SK-N-SH (cell line): ENCODE data around the gene SLC34A3. TPM values are rescaled to one million over a fixed set of nuclear protein-coding genes. Genes with fewer than 3 reads are reported as not detected.
A peak's percentile ranks its signal among the peaks of the same experiment; 100 is the strongest.

Experiments
- CTCF ChIA-PET: fragments of 300-600, 350-600 bp; formaldehyde crosslinking; extraction: SDS; loops from one replicate; lab custom pipeline; 2021; lab: Yijun Ruan, JAX
- POLR2A ChIA-PET: fragments of 350-600 bp; sonication (Branson Sonifier 250); formaldehyde crosslinking; extraction: SDS; loops from one replicate; lab custom pipeline; 2020; ENCODE audit warnings: antibody characterized with exemption, inconsistent platforms; lab: Yijun Ruan, JAX
- DNase-seq: peaks from one replicate; pipeline ENCODE4 v3.0.0; 2012
- H2AFZ ChIP-seq: fragments of 200-600 bp; sonication (generic); 2 replicates; pipeline ENCODE4 v1.8.1; 2016; ENCODE audit warnings: antibody characterized with exemption, mild to moderate bottlenecking, low read depth
- H3F3A ChIP-seq: fragments of 200-600 bp; sonication (generic); replicated peaks from 2 replicates; pipeline ENCODE3; 2016; ENCODE audit warnings: antibody characterized with exemption, mild to moderate bottlenecking; ENCODE audit not compliant: insufficient read depth
- H3K27ac ChIP-seq, 2 experiments: fragments of 200-500 bp in 1 of 2; fragments of 200-600 bp in 1 of 2; sonication (Bioruptor generic) in 1 of 2; sonication (generic), shearing (Covaris generic) in 1 of 2; 2 replicates each; pipeline versions ENCODE4 v1.5.1 to v1.6.1; 2014 to 2016; ENCODE audit warnings: low read depth in 2 of 2, inconsistent platforms in 1 of 2, low read length in 1 of 2, mild to moderate bottlenecking in 1 of 2, mixed read lengths in 1 of 2
- H3K27me3 ChIP-seq: fragments of 200-600 bp; sonication (generic), shearing (Covaris generic); 2 replicates; pipeline ENCODE4 v1.6.1; 2016; ENCODE audit warnings: mixed run types; ENCODE audit not compliant: insufficient read depth
- H3K36me3 ChIP-seq, 2 experiments: fragments of 200-500 bp in 1 of 2; fragments of 200-600 bp in 1 of 2; sonication (Bioruptor generic) in 1 of 2; sonication (generic) in 1 of 2; replicated peaks in 1 of 2; 2 replicates each; pipeline versions ENCODE3 to v1.5.1; 2014 to 2016; ENCODE audit warnings: low read length in 1 of 2, mild to moderate bottlenecking in 1 of 2; ENCODE audit not compliant: insufficient read depth in 2 of 2, control insufficient read depth in 1 of 2
- H3K4me1 ChIP-seq, 2 experiments: fragments of 200-500 bp in 1 of 2; fragments of 200-600 bp in 1 of 2; sonication (Bioruptor generic) in 1 of 2; sonication (generic), shearing (Covaris generic) in 1 of 2; 2 replicates each; pipeline versions ENCODE4 v1.5.1 to v1.6.1; 2014 to 2016; ENCODE audit warnings: low read depth in 1 of 2, low read length in 1 of 2, mixed run types in 1 of 2; ENCODE audit not compliant: insufficient read depth in 2 of 2, control insufficient read depth in 1 of 2
- H3K4me2 ChIP-seq: fragments of 200-600 bp; sonication (generic), shearing (Covaris generic); 2 replicates; pipeline ENCODE4 v1.6.1; 2017; ENCODE audit warnings: mixed run types
- H3K4me3 ChIP-seq, 2 experiments: fragments of 200-500 bp in 1 of 2; fragments of 200-600 bp in 1 of 2; sonication (Bioruptor generic) in 1 of 2; sonication (generic), shearing (Covaris generic) in 1 of 2; 2 replicates each; pipeline versions ENCODE4 v1.5.1 to v1.8.1; 2014 to 2016; ENCODE audit warnings: low read depth in 2 of 2, inconsistent platforms in 1 of 2, low read length in 1 of 2, mild to moderate bottlenecking in 1 of 2, mixed read lengths in 1 of 2, moderate library complexity in 1 of 2
- H3K79me2 ChIP-seq: fragments of 200-600 bp; sonication (generic); 2 replicates; pipeline ENCODE4 v1.8.1; 2017; ENCODE audit warnings: mild to moderate bottlenecking; ENCODE audit not compliant: insufficient read depth
- H3K9ac ChIP-seq: fragments of 200-600 bp; sonication (generic); 2 replicates; pipeline ENCODE4 v1.6.1; 2017; ENCODE audit warnings: mixed run types
- H3K9me2 ChIP-seq: fragments of 200-600 bp; sonication (generic); 2 replicates; pipeline ENCODE4 v1.6.1; 2017; ENCODE audit warnings: mixed run types
- H3K9me3 ChIP-seq: fragments of 200-600 bp; sonication (generic); 2 replicates; pipeline ENCODE4 v1.6.1; 2017; ENCODE audit warnings: mixed run types, mild to moderate bottlenecking, moderate library complexity
- H4K20me1 ChIP-seq: fragments of 200-600 bp; sonication (generic); 2 replicates; pipeline ENCODE4 v1.6.1; 2017; ENCODE audit warnings: mild to moderate bottlenecking, mixed run types; ENCODE audit not compliant: insufficient read depth
- EP300 ChIP-seq, 2 experiments: IDR thresholded peaks; 2 replicates each; pipeline versions ENCODE4 v1.4.0 to v1.6.1; 2012; ENCODE audit warnings: borderline replicate concordance in 1 of 2, low read depth in 1 of 2, low read length in 1 of 2
- FOXM1 ChIP-seq: IDR thresholded peaks from 2 replicates; pipeline ENCODE4 v1.4.0; 2012; ENCODE audit warnings: low read depth, mild to moderate bottlenecking
- JUND ChIP-seq: IDR thresholded peaks from 2 replicates; pipeline ENCODE4 v1.4.0; 2012
- MXI1 ChIP-seq: IDR thresholded peaks from 2 replicates; pipeline ENCODE4 v1.6.1; 2012; ENCODE audit warnings: mild to moderate bottlenecking, low read depth, low read length, improper control_type of control experiment
- NRF1 ChIP-seq: IDR thresholded peaks from 2 replicates; pipeline ENCODE4 v1.6.1; 2012; ENCODE audit warnings: low read depth, mild to moderate bottlenecking, low read length
- RCOR1 ChIP-seq: fragments of 150-350 bp; IDR thresholded peaks from 2 replicates; pipeline ENCODE4 v1.6.1; 2017; ENCODE audit warnings: antibody characterized with exemption, low read length
- RFX5 ChIP-seq: IDR thresholded peaks from 2 replicates; pipeline ENCODE4 v1.6.1; 2012; ENCODE audit warnings: mild to moderate bottlenecking, improper control_type of control experiment, low read length
- SIN3A ChIP-seq: IDR thresholded peaks from 2 replicates; pipeline ENCODE4 v1.6.1; 2012; ENCODE audit warnings: low read depth, mild to moderate bottlenecking, low read length, moderate library complexity, borderline replicate concordance
- TEAD4 ChIP-seq: IDR thresholded peaks from 2 replicates; pipeline ENCODE4 v1.4.0; 2012; ENCODE audit warnings: mild to moderate bottlenecking, borderline replicate concordance; ENCODE audit not compliant: insufficient read depth
- WGBS: methylation state at CpG from one replicate; pipeline ENCODE4 v1.1.6; 2017; ENCODE audit warnings: low lambda C conversion rate; 5-methylcytosine and 5-hydroxymethylcytosine counted together
- polyA plus RNA-seq, 3 experiments: library from polyadenylated mRNA; depleted of rRNA; stranded (reverse); fragments of >200 nt; gene quantifications; 2 replicates each; pipeline ENCODE4 v1.2.3, GENCODE V29; 2012
- TF ChIP-seq, protein P1 (sequence below): IDR thresholded peaks from 2 replicates; pipeline ENCODE4 v1.4.0; 2012; ENCODE audit warnings: low read depth
- TF ChIP-seq, protein P2 (sequence below): IDR thresholded peaks from 2 replicates; pipeline ENCODE4 v1.4.0; 2012; ENCODE audit warnings: low read depth, borderline replicate concordance
- TF ChIP-seq, protein P3 (sequence below): IDR thresholded peaks from 2 replicates; pipeline ENCODE4 v1.4.0; 2012; ENCODE audit warnings: low read depth, borderline replicate concordance
- TF ChIP-seq, protein P4 (sequence below): fragments of 200-600 bp; sonication (generic); IDR thresholded peaks from 2 replicates; pipeline ENCODE4 v1.6.1; 2017; ENCODE audit warnings: antibody characterized with exemption, mild to moderate bottlenecking, moderate library complexity
- TF ChIP-seq, protein P5 (sequence below): fragments of 150-350 bp; IDR thresholded peaks from 2 replicates; pipeline ENCODE4 v1.6.1; 2017; ENCODE audit warnings: antibody characterized with exemption, low read length, low read depth, borderline replicate concordance
- TF ChIP-seq, protein P6 (sequence below): fragments of 150-350 bp; IDR thresholded peaks from 2 replicates; pipeline ENCODE4 v1.6.1; 2016; ENCODE audit warnings: mild to moderate bottlenecking, low read depth, low read length

SLC34A3 gene
- polyA plus RNA-seq, 1 of the 3 experiments (the other 2 are of a cell fraction): not detected

DNA sequence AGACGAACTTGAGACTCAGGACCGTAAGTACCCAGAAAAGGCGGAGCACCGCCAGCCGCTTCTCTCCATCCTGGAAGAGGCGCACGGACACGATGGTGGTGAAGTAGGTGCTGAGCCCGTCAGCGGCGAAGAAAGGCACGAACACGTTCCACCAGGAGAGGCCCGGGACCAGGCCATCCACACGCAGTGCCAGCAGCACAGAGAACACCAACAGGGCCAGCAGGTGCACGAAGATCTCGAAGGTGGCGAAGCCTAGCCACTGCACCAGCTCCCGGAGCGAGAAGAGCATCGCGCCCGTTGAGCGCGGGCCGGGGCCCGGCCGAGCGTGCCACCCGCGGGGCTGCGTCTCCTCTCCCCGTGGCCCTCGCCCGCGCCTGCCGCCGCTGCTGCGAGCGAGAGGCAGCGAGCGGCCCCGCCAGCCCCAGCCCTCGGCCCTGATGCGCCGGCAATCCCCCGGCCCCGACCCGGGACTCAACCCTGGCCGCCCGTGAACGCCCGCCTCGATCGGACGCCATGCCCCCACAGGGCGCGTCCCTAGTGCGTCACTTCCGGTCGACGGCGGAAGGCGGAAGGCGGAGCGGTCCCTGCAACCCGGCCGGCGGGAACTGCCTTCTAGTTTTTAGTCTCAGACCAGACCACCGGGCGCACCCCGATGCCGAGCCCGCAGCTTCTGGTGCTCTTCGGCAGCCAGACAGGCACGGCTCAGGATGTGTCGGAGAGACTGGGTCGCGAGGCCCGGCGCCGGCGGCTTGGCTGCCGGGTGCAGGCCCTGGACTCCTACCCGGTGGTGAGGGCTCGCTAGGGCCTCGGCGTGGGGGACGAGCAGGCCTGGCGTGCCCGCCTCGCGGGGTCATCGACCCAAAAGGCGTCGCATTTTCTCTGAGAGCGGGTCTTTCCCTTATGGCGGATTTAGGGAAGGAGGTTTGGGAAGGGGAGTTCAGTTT, 25.3 kb upstream of the SLC34A3 start, which contains the start of the genes NDOR1 and TMEM203 (continued):
- TF ChIP-seq TEAD4: no peak
- TF ChIP-seq FOXM1: no peak
- TF ChIP-seq, protein P1, sequence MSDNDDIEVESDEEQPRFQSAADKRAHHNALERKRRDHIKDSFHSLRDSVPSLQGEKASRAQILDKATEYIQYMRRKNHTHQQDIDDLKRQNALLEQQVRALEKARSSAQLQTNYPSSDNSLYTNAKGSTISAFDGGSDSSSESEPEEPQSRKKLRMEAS: peak; percentile 82
- TF ChIP-seq MXI1: peak; percentile 83; the same call in 1 of the 2 replicates
- TF ChIP-seq, protein P2, sequence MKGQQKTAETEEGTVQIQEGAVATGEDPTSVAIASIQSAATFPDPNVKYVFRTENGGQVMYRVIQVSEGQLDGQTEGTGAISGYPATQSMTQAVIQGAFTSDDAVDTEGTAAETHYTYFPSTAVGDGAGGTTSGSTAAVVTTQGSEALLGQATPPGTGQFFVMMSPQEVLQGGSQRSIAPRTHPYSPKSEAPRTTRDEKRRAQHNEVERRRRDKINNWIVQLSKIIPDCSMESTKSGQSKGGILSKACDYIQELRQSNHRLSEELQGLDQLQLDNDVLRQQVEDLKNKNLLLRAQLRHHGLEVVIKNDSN: no peak
- TF ChIP-seq, protein P3, sequence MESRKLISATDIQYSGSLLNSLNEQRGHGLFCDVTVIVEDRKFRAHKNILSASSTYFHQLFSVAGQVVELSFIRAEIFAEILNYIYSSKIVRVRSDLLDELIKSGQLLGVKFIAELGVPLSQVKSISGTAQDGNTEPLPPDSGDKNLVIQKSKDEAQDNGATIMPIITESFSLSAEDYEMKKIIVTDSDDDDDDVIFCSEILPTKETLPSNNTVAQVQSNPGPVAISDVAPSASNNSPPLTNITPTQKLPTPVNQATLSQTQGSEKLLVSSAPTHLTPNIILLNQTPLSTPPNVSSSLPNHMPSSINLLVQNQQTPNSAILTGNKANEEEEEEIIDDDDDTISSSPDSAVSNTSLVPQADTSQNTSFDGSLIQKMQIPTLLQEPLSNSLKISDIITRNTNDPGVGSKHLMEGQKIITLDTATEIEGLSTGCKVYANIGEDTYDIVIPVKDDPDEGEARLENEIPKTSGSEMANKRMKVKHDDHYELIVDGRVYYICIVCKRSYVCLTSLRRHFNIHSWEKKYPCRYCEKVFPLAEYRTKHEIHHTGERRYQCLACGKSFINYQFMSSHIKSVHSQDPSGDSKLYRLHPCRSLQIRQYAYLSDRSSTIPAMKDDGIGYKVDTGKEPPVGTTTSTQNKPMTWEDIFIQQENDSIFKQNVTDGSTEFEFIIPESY: no peak
- no peak for TF ChIP-seq RCOR1
- TF ChIP-seq, all 33 proteins: peak for 10

DNA sequence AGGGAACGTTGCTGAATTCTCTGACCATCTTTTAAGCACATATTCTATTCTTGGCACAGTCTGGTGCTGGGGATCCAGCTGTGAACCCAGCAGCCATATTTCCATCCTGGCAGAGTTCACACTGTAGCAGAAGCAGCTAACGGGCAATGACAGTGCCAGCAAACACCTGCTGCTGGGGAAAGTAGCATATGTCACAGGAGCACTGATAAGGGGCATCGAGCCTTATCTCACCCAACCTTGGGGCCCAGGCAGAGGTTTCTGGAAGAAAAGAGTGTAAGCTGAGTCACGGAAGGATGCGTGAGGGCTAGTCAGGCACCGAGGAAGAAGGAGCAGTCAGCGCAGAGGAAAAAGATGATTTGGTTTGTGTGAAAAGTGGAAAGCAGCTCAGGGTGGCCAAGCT, 24.1 kb upstream of the SLC34A3 start:
- DNase-seq: no peak
- Histone ChIP-seq H3K36me3 (no peaks in the 10 kb centered on the region), H2AFZ (no peak overlapping the region), H3F3A (peaks cover 9% of the 10 kb centered on the region), H3K4me2 (peak overlapping the region; percentile 100), H3K79me2 (peaks cover 64% of the 10 kb centered on the region), H3K9ac (peak overlapping the region; percentile 99), H3K27me3 (no peaks in the 10 kb centered on the region), H4K20me1 (no peaks in the 10 kb centered on the region), H3K9me2 (no peaks in the 10 kb centered on the region), H3K4me3 (peak overlapping the region; percentile 87 to 100), H3K27ac (no peak overlapping the region), H3K4me1 (peaks cover 11 to 32% of the 10 kb centered on the region in 2 experiments), H3K9me3 (no peaks in the 10 kb centered on the region)
- WGBS: 62% methylated on average over 7 of the region's 7 CpGs
- POLR2A ChIA-PET: interaction anchor here (1.4 kb wide), 1 partner anchor 18 kb away, joined by 3 read pairs; the partner anchor contains the start of genes ANAPC2 and SSNA1
- CTCF ChIA-PET: interaction anchor here (0.6 to 1.4 kb wide), 4 partner anchors 10 to 239 kb away, joined by 3 to 6 read pairs (median 4); partner anchors contain the start of genes ANAPC2, RNF224 and SSNA1
- TF ChIP-seq JUND (no peak), SIN3A (no peak)

DNA sequence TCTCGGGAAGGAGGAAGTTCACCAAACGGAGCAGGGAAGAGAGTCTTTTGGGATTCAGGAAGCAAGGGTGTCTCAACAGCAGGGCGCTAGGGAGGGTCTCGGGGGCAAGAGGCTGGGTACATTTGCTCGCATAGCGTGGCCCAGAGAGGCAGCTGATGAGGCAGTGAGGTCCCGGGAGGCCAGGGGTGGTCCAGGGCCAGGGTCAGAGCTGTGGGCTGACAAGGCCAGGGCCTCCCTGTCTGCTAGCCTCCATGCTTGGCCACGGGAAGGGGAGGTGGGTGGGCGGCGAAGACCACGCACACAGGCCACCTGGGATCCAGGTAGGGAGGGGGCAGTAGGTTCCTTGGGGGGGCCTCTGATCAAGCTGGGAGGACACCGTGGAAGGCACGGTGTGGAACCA, 19.2 kb upstream of the SLC34A3 start:
- H3K79me2 ChIP-seq: peaks cover 17% of the 10 kb centered on the region
- H3K27me3 ChIP-seq: no peaks in the 10 kb centered on the region
- WGBS: 92% methylated on average over 10 of the region's 13 CpGs
- peaks cover 0 to 14% of the 10 kb centered on the region in 2 experiments for H3K36me3 ChIP-seq
- no peaks in the 10 kb centered on the region for H3K9me3 ChIP-seq
- no peak for DNase-seq
- POLR2A ChIA-PET: no interaction called here
- CTCF ChIA-PET: interaction anchor here (1.2 to 3.6 kb wide), 3 partner anchors 16 to 89 kb away, joined by 3 to 13 read pairs (median 4); partner anchors contain the start of gene RNF224
- H4K20me1 ChIP-seq: no peaks in the 10 kb centered on the region
- no peak overlapping the region for H2AFZ ChIP-seq
- H3F3A ChIP-seq: no peaks in the 10 kb centered on the region
- H3K4me3 ChIP-seq: no peak overlapping the region
- H3K4me2 ChIP-seq: no peak overlapping the region
- no peak overlapping the region for H3K27ac ChIP-seq
- H3K4me1 ChIP-seq: peaks cover 3 to 7% of the 10 kb centered on the region in 2 experiments
- no peaks in the 10 kb centered on the region for H3K9me2 ChIP-seq
- H3K9ac ChIP-seq: no peak overlapping the region
- no peak for TF ChIP-seq NRF1
- TF ChIP-seq, protein P4, sequence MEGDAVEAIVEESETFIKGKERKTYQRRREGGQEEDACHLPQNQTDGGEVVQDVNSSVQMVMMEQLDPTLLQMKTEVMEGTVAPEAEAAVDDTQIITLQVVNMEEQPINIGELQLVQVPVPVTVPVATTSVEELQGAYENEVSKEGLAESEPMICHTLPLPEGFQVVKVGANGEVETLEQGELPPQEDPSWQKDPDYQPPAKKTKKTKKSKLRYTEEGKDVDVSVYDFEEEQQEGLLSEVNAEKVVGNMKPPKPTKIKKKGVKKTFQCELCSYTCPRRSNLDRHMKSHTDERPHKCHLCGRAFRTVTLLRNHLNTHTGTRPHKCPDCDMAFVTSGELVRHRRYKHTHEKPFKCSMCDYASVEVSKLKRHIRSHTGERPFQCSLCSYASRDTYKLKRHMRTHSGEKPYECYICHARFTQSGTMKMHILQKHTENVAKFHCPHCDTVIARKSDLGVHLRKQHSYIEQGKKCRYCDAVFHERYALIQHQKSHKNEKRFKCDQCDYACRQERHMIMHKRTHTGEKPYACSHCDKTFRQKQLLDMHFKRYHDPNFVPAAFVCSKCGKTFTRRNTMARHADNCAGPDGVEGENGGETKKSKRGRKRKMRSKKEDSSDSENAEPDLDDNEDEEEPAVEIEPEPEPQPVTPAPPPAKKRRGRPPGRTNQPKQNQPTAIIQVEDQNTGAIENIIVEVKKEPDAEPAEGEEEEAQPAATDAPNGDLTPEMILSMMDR: no peak
- TF ChIP-seq RFX5: no peak
- no peak for TF ChIP-seq JUND
- no peak for TF ChIP-seq EP300 (IDR thresholded peaks at IDR 0.05; ENCODE audit: borderline replicate concordance in 1 of 2, low read depth in 1 of 2, low read length in 1 of 2)
- TF ChIP-seq, protein P5, sequence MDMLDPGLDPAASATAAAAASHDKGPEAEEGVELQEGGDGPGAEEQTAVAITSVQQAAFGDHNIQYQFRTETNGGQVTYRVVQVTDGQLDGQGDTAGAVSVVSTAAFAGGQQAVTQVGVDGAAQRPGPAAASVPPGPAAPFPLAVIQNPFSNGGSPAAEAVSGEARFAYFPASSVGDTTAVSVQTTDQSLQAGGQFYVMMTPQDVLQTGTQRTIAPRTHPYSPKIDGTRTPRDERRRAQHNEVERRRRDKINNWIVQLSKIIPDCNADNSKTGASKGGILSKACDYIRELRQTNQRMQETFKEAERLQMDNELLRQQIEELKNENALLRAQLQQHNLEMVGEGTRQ: no peak
- TF ChIP-seq, protein P6, sequence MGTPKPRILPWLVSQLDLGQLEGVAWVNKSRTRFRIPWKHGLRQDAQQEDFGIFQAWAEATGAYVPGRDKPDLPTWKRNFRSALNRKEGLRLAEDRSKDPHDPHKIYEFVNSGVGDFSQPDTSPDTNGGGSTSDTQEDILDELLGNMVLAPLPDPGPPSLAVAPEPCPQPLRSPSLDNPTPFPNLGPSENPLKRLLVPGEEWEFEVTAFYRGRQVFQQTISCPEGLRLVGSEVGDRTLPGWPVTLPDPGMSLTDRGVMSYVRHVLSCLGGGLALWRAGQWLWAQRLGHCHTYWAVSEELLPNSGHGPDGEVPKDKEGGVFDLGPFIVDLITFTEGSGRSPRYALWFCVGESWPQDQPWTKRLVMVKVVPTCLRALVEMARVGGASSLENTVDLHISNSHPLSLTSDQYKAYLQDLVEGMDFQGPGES: no peak
- no peak for TF ChIP-seq TEAD4
